GM12892 (cell line): Measurements from ENCODE around the gene EVX2.

Experiments
- POLR2A ChIP-seq: IDR thresholded peaks from 2 replicates; pipeline ENCODE4 v1.6.1; 2011; ENCODE audit warnings: low read depth, low read length, control low read depth
- POLR2AphosphoS5 ChIP-seq: IDR thresholded peaks from 2 replicates; pipeline ENCODE4 v1.6.1; 2011; ENCODE audit warnings: low read depth, low read length, control low read depth
- TAF1 ChIP-seq: IDR thresholded peaks from 2 replicates; pipeline ENCODE4 v1.6.1; 2011; ENCODE audit warnings: low read depth, mild to moderate bottlenecking, control low read depth, low read length, borderline replicate concordance

DNA sequence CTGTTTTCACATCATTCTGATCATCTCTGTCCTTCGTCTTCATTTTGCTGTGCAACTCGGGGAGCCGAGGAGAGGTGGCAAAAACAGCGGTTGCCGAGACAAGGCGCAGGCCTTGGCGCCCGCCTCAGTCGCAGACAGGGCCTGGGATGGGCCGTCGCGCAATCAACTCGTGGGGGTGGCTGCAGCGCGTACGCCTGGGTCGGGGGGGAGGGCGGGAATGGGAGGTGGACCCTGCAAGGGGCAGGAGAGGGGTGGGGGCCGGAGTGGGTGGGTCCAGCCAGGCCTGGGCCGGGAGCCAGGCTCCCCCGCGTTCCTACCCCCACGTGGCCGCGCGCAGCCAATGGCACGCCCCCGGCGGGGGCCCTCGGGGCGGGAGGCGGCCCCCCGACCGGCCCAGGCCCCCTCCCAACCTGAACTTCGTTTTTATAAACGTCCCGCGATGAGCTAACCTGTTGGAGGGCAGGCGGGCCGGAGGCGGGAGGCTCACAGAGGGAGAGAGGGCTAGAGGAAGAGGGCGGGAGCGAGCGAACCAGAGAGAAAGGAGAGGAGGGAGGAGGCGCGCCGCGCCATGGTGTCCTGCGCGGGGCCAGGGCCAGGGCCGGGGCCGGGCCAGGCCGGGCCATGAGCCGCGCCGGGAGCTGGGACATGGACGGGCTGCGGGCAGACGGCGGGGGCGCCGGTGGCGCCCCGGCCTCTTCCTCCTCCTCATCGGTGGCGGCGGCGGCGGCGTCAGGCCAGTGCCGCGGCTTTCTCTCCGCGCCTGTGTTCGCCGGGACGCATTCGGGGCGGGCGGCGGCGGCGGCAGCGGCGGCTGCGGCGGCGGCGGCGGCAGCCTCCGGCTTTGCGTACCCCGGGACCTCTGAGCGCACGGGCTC is 8.7 kb upstream of the EVX2 start, which contains the start of gene HOXD13:
- TF ChIP-seq POLR2AphosphoS5 (no peak), TAF1 (no peak), POLR2A (no peak)
